Activated T-helper 1 cell treated with anti-CD3 and anti-CD28 coated beads, Interleukin-12 subunit alpha, Interleukin-12 subunit beta, Interleukin-2, Interleukin-4 antibody, amounts not matched to agents 30 ng/mL and 10 ng/mL and 1 ng/mL, durations not matched to agents 14 hours and 24 hours and 36 hours (primary cell): ENCODE measurements around the gene PACSIN2. TPM values are rescaled to one million over a fixed set of nuclear protein-coding genes. Genes with fewer than 3 reads are reported as not detected.
"Not testable (repeated sequence)": the region's sequence is repeated elsewhere in the genome, so short reads cannot be mapped to it uniquely, and the experiment has no call there.

Experiments
- DNase-seq: peaks from one replicate; pipeline ENCODE4 v3.0.0; 2021; ENCODE audit warnings: low spot score
- H3K27ac Mint-ChIP-seq: one replicate; pipeline ENCODE4 v1.8.0; 2021; ENCODE audit warnings: mild to moderate bottlenecking, mixed read lengths
- H3K27me3 Mint-ChIP-seq: one replicate; pipeline ENCODE4 v1.8.0; 2022; ENCODE audit warnings: mild to moderate bottlenecking, moderate library complexity, mixed read lengths; ENCODE audit not compliant: insufficient read depth
- H3K36me3 Mint-ChIP-seq: one replicate; pipeline ENCODE4 v1.8.0; 2021; ENCODE audit warnings: low read depth, mixed read lengths
- H3K4me1 Mint-ChIP-seq: one replicate; pipeline ENCODE4 v1.8.0; 2021; ENCODE audit warnings: low read depth, mixed read lengths
- H3K4me3 Mint-ChIP-seq: one replicate; pipeline ENCODE4 v1.8.0; 2021; ENCODE audit warnings: mild to moderate bottlenecking, moderate library complexity, mixed read lengths
- H3K9me3 Mint-ChIP-seq: one replicate; pipeline ENCODE4 v1.8.0; 2021; ENCODE audit warnings: mixed read lengths
- intact Hi-C: fragments of 100-400 bp; cut with micrococcal nuclease; formaldehyde crosslinking; loops from one replicate; pipeline ENCODE4 v1.15.1; 2024
- total RNA-seq: library from RNA; stranded (reverse); gene quantifications from 2 replicates; pipeline ENCODE4 v1.2.3, GENCODE V29; 2022

Gene PACSIN2
- total RNA-seq, 1 donor from 2014 or later = 30.5 TPM

DNA sequence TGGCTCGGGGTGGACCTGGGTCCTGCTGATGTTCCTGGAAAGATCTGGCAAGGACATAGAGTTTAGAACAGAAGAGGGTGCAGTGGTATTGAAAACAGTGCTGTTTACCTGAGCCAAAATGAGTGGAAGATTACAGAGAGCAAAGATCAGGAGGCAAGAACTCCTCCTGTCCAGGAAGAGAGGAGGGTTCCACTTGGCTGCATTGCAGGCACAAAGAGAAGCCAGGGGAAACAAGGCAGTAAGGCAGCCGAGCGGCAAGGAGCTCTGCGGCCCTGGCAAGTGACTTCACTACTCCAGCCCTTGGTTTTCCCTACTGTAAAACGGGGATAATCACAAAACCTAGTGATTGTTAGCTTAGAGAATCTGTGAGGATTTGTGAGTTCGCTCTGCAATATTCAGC lies 3.7 kb upstream of the PACSIN2 start:
- Mint-ChIP-seq H3K4me3 (no peak overlapping the region), H3K9me3 (no peaks in the 10 kb centered on the region), H3K36me3 (no peaks in the 10 kb centered on the region), H3K27me3 (peaks cover 9% of the 10 kb centered on the region), H3K4me1 (peaks cover 14% of the 10 kb centered on the region), H3K27ac (no peak overlapping the region)
- intact Hi-C loops = no loop called here
- DNase-seq = no peak

DNA sequence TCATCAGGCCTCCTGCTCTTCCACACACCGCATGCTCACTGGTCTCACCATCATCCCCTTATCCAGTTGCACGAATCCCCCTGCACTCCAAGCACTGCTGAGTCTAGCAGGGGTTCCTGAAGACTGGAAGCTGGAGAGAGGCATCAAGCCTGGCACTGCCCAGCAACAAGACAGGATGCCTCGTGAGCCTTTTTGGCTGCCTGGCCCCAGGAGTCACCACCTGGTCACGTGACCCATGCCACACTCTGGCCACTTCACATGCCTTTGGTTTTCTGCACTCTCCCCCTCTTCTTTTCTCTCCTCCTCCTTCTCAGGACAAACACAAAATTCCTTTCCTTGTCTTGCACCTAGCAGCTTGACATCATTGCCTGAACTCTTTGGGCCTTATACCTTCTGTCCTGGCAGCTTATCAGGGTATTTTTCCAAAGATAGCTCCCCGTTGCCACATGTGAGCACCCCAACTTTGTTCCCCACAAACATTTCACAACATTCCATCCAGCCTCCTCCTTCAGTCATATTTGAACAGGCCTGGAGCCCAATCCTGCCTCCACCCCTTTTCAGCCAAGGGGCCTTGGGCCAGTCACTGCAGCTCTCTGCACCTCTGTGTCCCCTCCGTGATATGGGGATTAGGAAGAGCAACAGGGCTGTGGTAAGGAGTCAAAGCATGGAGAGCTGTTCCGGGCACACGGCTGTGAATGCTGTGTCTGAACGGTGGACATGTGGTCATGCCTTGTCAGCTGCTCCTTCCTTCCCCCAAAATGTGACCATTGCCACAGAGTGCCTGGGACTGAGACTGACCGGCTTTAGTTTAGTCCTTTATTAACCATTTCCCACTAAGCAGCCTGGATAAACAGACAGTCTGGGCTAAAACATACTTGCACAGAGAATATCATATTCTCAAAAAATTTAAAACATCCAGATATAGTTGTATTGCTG lies 2.8 kb upstream of the PACSIN2 start:
- peaks cover 9% of the 10 kb centered on the region for H3K27me3 Mint-ChIP-seq
- H3K36me3 Mint-ChIP-seq = no peaks in the 10 kb centered on the region
- intact Hi-C loops = no loop called here
- H3K4me1 Mint-ChIP-seq = peaks cover 22% of the 10 kb centered on the region
- no peaks in the 10 kb centered on the region for H3K9me3 Mint-ChIP-seq
- no peak overlapping the region for H3K27ac Mint-ChIP-seq
- H3K4me3 Mint-ChIP-seq = no peak overlapping the region
- no peak for DNase-seq

DNA sequence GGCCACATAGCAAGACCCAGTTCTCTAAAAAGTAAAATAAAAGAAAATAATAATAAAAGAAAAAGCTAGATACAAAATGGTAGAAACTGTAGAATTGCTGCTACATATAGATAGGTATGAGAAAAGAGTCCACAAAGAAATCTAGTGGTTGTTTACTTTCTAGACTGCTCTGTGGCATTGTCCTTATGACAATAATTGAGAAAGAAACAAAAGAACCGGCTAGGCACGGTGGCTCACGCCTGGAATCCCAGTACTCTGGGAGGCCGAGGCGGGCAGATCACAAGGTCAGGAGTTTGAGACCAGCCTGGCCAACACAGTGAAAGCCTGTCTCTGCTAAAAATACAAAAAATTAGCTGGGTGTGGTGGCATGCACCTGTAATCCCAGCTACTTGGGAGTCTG lies 1.2 kb upstream of the PACSIN2 start:
- H3K9me3 Mint-ChIP-seq, DNase-seq, H3K4me3 Mint-ChIP-seq, intact Hi-C loops, H3K27ac Mint-ChIP-seq, H3K27me3 Mint-ChIP-seq, H3K36me3 Mint-ChIP-seq: not testable (repeated sequence)
- peaks cover 22% of the 10 kb centered on the region for H3K4me1 Mint-ChIP-seq

DNA sequence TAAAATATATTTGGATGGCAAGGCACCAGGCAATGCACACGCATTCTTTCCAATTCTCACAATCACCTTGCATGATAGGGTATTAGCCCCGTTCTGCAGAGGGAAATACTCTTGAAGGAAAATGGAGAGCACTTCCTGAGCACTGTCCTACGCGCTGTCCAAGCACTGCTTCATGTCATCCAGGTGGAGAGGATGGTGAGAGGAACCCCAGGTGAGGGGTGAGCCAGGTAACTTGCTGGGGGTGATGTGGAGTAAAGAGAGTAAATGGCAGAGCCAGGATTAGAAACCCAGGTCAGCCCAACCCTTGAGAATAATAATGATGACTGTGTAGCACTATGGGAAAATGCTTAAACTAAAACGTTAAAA lies 711 bp upstream of the PACSIN2 start:
- peak overlapping the region; percentile 89 for H3K4me3 Mint-ChIP-seq
- H3K27ac Mint-ChIP-seq = peak overlapping the region; percentile 76

DNA sequence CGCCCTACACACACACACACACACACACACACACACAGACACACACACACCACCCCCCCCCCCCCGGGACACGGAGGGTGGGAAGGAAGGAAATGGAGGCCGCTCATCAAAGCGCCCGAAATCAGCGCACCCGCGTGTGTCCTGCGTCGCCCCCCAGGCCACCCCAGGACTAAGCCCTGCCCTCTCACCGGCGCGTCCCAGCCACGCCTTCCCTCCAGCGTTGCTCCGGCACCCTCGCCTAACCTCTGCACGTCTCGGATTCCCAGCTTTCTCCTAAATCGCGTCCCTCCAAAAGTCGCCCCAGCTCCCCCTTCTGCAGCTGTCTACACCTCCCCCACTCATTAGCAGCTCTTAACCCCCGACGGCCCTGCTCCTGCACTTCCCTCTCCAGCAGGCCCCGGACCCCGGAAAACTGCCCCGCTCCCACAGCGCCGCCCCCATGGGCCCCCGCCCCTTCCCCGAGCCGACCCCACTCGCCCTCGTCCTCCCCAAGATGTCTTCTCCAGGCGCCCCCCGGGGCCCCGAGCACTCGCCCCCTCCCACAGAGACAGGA lies 557 bp downstream of the PACSIN2 start:
- H3K27ac Mint-ChIP-seq = peak overlapping the region; percentile 79
- H3K9me3 Mint-ChIP-seq = no peaks in the 10 kb centered on the region
- intact Hi-C loops = loop anchor here (1.0 kb wide), 1 partner anchor 75 kb away; the partner anchor contains the start of gene TTLL1
- H3K27me3 Mint-ChIP-seq = peaks cover 9% of the 10 kb centered on the region
- peak; percentile 9 for DNase-seq
- no peaks in the 10 kb centered on the region for H3K36me3 Mint-ChIP-seq
- H3K4me3 Mint-ChIP-seq = peak overlapping the region; percentile 92
- peaks cover 22% of the 10 kb centered on the region for H3K4me1 Mint-ChIP-seq

More for the DNA sequence above, 711 bp upstream of the PACSIN2 start:
- intact Hi-C loops = loop anchor here (1.0 kb wide), 3 partner anchors 15 to 400 kb away; partner anchors contain the start of gene ARFGAP3
- Mint-ChIP-seq H3K4me1 (peaks cover 22% of the 10 kb centered on the region), H3K9me3 (no peaks in the 10 kb centered on the region), H3K27me3 (peaks cover 9% of the 10 kb centered on the region), H3K36me3 (no peaks in the 10 kb centered on the region)
- DNase-seq = no peak

DNA sequence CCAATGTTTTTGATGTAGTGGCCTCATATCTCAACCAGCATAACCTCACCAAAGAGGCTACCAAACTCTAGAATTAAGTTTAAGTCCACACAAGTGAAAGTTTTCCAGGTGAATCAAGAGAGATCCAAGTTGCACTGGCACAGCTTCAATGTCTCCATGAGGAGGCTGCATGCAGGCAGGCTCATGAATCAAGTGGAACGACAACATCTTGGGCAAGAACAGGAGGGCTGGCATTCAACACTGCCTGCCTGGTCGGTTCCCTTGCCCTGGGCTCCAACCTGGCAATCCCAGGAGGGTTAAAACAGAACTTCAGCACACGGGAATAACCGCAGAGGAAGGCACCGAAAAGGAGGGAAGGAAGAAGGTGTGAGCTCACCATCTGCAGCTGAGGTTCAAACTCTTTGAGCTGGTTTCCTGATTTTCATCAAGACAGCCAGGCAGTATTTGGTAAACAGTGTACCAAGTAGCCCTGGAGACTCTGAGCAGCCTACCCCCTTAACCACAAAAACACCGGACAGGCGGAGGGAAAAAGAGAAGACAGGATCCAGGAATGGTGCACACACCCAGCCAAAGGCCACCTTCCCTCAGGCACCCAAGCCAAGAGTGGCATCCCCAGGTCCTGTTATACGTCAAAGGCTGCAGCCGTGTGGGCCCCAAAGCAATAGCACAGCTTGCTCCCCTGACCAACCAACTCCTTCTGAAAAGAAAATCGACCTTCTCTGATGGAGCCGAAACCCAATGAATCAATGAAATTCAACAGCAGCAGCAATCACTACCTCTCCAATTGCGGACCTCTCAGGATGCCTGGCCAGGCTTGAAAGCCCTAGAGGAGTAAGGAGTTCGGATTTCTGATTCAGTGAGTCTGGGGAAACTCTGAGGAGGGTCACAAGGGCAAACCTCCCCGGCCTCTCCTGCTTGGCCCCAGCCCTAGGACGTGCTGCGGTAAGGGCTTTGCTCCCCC lies 1.3 kb downstream of the PACSIN2 start:
- Mint-ChIP-seq H3K27ac (peak overlapping the region; percentile 79), H3K4me3 (peak overlapping the region; percentile 92), H3K27me3 (peaks cover 7% of the 10 kb centered on the region), H3K9me3 (no peaks in the 10 kb centered on the region), H3K4me1 (peaks cover 26% of the 10 kb centered on the region), H3K36me3 (no peaks in the 10 kb centered on the region)
- DNase-seq = no peak
- intact Hi-C loops = loop anchor here (1.0 kb wide), 1 partner anchor 76 kb away; the partner anchor contains the start of gene TTLL1

DNA sequence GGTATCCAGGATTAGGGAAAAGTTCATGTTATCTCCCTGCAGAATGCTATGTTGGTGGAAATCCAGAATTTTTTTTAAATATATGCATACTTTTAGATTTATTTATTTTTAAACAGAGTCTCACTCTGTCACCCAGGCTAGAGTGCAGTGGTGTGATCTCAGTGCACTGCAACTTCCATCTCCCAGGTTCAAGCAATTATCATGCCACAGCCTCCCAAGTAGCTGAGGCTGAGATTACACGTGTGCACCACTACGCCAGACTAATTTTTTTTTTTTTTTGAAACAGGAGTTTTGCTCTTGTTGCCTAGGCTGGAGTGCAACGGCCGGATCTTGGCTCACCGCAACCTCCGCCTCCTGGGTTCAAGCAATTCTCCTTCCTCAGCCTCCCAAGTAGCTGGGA lies 2.6 kb downstream of the PACSIN2 start:
- Mint-ChIP-seq H3K4me3 (no peak overlapping the region), H3K9me3 (no peaks in the 10 kb centered on the region), H3K36me3 (no peaks in the 10 kb centered on the region), H3K27ac (no peak overlapping the region), H3K4me1 (peaks cover 28% of the 10 kb centered on the region), H3K27me3 (peaks cover 3% of the 10 kb centered on the region)
- DNase-seq = no peak
- intact Hi-C loops = no loop called here

DNA sequence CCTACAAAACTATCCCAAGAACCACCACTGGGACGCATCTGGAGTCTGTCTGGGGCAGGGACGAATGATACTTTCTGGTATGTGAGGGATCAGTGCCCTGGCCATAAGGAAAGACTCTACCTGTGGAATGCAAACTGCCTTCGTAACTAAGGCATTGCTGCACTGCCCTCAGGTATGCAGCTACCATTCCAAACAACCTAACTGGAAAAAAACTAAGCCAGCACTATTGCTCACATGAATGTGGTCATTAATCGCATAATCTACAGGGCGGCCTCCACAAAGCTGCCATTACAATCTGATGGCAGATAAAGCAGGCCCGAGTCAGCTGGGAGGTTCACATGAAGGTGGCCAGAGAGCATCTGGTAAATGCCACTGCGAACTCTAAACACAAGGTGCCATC lies 3.9 kb downstream of the PACSIN2 start:
- intact Hi-C loops = no loop called here
- Mint-ChIP-seq H3K4me1 (peaks cover 28% of the 10 kb centered on the region), H3K27ac (no peak overlapping the region)

DNA sequence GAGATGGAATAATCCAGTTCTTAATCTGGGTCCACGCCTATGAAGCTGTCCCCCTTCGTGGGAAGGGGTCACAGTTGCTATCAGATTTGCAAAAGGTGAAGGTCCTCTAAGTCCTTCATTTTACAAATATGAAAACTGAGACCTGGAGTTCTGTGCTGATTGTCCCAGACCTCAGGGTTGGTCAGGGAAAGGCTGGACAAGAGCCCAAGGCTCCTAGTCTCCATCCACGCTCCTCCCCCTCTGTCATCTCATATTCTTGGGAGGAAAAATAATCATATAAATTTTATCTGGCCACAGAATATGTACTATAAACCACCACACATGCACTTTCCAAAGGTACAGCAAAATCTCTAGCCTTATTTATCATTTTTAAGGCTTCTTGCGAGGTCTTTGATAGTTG lies 5.5 kb downstream of the PACSIN2 start:
- H3K36me3 Mint-ChIP-seq = no peaks in the 10 kb centered on the region
- intact Hi-C loops = no loop called here
- H3K27ac Mint-ChIP-seq = no peak overlapping the region
- DNase-seq = no peak
- no peaks in the 10 kb centered on the region for H3K9me3 Mint-ChIP-seq
- peaks cover 21% of the 10 kb centered on the region for H3K4me1 Mint-ChIP-seq
- H3K27me3 Mint-ChIP-seq = no peaks in the 10 kb centered on the region
- H3K4me3 Mint-ChIP-seq = no peak overlapping the region

More for the DNA sequence above, 3.9 kb downstream of the PACSIN2 start:
- no peak for DNase-seq
- Mint-ChIP-seq H3K4me3 (no peak overlapping the region), H3K9me3 (no peaks in the 10 kb centered on the region), H3K36me3 (no peaks in the 10 kb centered on the region), H3K27me3 (peaks cover 2% of the 10 kb centered on the region)

DNA sequence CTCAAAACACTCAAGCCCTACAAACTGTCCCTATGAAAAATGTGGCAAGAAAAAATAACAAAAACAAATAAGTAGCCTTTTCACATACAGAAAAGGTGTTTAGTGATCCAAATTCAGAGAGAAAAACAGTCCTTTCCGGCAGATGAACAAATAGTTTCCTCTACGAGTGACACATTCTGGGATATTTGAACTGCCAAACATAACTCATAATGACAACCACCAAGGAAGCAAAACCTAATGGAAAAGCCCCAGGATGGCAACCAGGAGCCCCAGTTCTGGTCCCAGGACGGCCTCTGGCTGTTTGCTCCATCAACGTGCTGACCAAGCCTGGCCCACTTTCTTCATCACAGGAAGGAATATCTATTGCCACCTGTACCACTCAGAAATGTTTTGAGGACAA lies 6.0 kb downstream of the PACSIN2 start:
- Mint-ChIP-seq H3K4me1 (peaks cover 22% of the 10 kb centered on the region), H3K36me3 (no peaks in the 10 kb centered on the region)

DNA sequence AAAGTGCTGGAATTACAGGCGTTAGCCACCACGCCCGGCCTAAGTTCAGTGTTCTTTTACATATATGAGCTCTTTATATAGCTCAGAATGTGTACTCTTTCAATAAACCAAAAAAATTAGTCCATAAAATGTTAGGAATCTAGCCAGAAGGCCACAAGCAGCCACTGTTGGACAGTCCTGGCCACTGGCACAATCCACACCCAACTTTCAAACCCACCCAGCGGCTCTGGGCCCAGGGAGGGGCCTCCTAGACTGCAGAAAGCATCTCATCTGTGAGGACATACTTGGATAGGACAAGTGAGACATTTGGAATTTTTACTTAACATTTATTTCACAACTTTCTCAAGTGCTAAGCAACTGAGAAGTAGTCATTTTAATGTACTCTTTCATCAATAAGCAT lies 6.4 kb downstream of the PACSIN2 start:
- intact Hi-C loops = no loop called here
- Mint-ChIP-seq H3K9me3 (no peaks in the 10 kb centered on the region), H3K27me3 (no peaks in the 10 kb centered on the region), H3K4me3 (no peak overlapping the region), H3K36me3 (peaks cover 3% of the 10 kb centered on the region), H3K27ac (no peak overlapping the region), H3K4me1 (peaks cover 22% of the 10 kb centered on the region)
- no peak for DNase-seq

More for the DNA sequence above, 6.0 kb downstream of the PACSIN2 start:
- no peak overlapping the region for H3K27ac Mint-ChIP-seq
- intact Hi-C loops = no loop called here
- no peaks in the 10 kb centered on the region for H3K27me3 Mint-ChIP-seq
- DNase-seq = no peak
- no peak overlapping the region for H3K4me3 Mint-ChIP-seq
- no peaks in the 10 kb centered on the region for H3K9me3 Mint-ChIP-seq

DNA sequence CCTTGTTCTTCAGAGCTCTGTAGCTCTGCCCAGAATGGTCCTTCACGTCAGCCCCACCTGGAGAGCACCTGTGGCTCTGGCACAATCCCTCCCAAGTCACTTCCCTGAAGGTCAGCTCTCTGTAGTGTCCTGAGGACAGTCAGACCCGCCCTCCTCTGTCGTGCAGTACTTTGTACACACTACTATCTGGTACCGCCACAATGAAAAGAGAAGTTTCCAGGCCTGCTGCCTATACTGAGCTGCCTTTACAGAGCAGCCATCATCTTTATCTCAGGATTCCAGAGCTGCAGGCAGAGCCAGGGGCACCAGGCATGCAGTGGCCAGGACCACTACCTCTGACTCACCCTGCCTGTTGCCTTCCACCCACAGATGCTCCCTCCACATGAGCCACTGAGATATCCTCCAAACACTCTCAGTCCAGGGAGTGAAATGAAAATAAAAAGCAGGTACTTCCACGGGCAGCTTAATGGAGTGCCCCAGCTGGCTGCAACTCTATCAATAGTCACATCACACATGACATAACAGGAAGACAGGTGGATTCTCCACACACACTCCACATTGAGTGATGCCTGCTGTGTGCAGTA lies 7.3 kb downstream of the PACSIN2 start:
- peaks cover 23% of the 10 kb centered on the region for H3K4me1 Mint-ChIP-seq
- H3K4me3 Mint-ChIP-seq = no peak overlapping the region
- H3K36me3 Mint-ChIP-seq = peaks cover 3% of the 10 kb centered on the region
- no peak for DNase-seq
- H3K27ac Mint-ChIP-seq = no peak overlapping the region
- no peaks in the 10 kb centered on the region for H3K27me3 Mint-ChIP-seq
- H3K9me3 Mint-ChIP-seq = no peaks in the 10 kb centered on the region
- intact Hi-C loops = no loop called here
